Measurements from ENCODE around the gene TAF11L5. TPM values are rescaled to one million over a fixed set of nuclear protein-coding genes. Genes with fewer than 3 reads are reported as not detected.
"Not testable (repeated sequence)": the region's sequence is repeated elsewhere in the genome, so short reads cannot be mapped to it uniquely, and the experiment has no call there.

TAF11L5 gene
- total RNA-seq, result not detected
- total RNA-seq (2013), result not detected

- H3K27me3 ChIP-seq (ENCODE audit: control insufficient read depth, insufficient read depth, low read length); H3K4me1 ChIP-seq (ENCODE audit: control insufficient read depth, insufficient read depth, low read length); H3K27me3 Mint-ChIP-seq (ENCODE audit: low read depth in 2 of 2); H3K4me3 ChIP-seq (ENCODE audit: low read length); H3K36me3 Mint-ChIP-seq; ATAC-seq; H3K4me1 Mint-ChIP-seq; H3K4me3 Mint-ChIP-seq; H3K27ac ChIP-seq (ENCODE audit: low read length); H3K27ac Mint-ChIP-seq; H3K9me3 Mint-ChIP-seq; H3K36me3 ChIP-seq (ENCODE audit: control insufficient read depth, insufficient read depth, low read length); H3K9me3 ChIP-seq (ENCODE audit: control insufficient read depth, insufficient read depth, low read length); DNase-seq; intact Hi-C loops (cut with micrococcal nuclease): not testable (repeated sequence)
- WGBS (ENCODE audit: insufficient coverage), result no CpG with 5 or more reads among the region's 15 CpGs
Observed at GRCh38 chr5:17524935-17525334, at the start of gene TAF11L5. TSS of gene TAF11L5 (plus strand) at chr5:17525235.

DNA sequence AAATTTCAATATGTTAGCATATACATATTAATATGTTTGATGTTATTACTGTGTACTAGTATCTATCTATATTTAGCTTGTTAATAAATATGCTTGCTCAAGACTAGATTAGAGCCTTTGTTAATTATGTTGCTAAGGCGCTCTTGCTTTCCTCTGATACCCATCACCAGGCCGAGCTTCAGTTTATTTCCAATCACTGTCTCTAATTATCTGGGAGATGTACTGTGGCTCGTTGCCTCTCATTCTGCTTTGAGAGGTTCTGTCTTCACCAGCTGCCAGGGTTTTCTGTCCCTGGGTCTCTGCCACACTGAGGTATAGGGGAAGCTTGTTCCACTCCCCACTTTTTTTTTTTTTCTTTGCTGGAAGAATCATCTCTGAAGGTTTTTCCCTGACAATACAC is 48.0 kb upstream of the TAF11L5 start:
- Mint-ChIP-seq H3K27ac (no peak overlapping the region), H3K4me3 (no peak overlapping the region), H3K9me3 (peaks cover 12 to 13% of the 10 kb centered on the region in 2 donors), H3K27me3 (ENCODE audit: low read depth in 2 of 2) (no peaks in the 10 kb centered on the region), H3K4me1 (no peaks in the 10 kb centered on the region), H3K36me3 (peaks cover 6% of the 10 kb centered on the region)
- Histone ChIP-seq H3K4me3 (ENCODE audit: low read length) (no peak overlapping the region), H3K4me1 (ENCODE audit: control insufficient read depth, insufficient read depth, low read length) (no peaks in the 10 kb centered on the region), H3K9me3 (ENCODE audit: control insufficient read depth, insufficient read depth, low read length) (no peaks in the 10 kb centered on the region), H3K27me3 (ENCODE audit: control insufficient read depth, insufficient read depth, low read length) (no peaks in the 10 kb centered on the region), H3K27ac (ENCODE audit: low read length) (no peak overlapping the region), H3K36me3 (ENCODE audit: control insufficient read depth, insufficient read depth, low read length) (no peaks in the 10 kb centered on the region)
- WGBS (ENCODE audit: insufficient coverage), result 100% methylated on average over 3 of the region's 3 CpGs
- no peak for DNase-seq
- intact Hi-C loops (cut with micrococcal nuclease), result no loop called here
- ATAC-seq, result no peak
- TF ChIP-seq, protein P1, sequence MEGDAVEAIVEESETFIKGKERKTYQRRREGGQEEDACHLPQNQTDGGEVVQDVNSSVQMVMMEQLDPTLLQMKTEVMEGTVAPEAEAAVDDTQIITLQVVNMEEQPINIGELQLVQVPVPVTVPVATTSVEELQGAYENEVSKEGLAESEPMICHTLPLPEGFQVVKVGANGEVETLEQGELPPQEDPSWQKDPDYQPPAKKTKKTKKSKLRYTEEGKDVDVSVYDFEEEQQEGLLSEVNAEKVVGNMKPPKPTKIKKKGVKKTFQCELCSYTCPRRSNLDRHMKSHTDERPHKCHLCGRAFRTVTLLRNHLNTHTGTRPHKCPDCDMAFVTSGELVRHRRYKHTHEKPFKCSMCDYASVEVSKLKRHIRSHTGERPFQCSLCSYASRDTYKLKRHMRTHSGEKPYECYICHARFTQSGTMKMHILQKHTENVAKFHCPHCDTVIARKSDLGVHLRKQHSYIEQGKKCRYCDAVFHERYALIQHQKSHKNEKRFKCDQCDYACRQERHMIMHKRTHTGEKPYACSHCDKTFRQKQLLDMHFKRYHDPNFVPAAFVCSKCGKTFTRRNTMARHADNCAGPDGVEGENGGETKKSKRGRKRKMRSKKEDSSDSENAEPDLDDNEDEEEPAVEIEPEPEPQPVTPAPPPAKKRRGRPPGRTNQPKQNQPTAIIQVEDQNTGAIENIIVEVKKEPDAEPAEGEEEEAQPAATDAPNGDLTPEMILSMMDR (IDR thresholded peaks at IDR 0.05), result no peak

- intact Hi-C loops (cut with micrococcal nuclease), result no loop called here
- no peaks in the 10 kb centered on the region for H3K4me1 ChIP-seq (ENCODE audit: control insufficient read depth, insufficient read depth, low read length)
- no peak overlapping the region for H3K27ac ChIP-seq (ENCODE audit: low read length)
- H3K27ac Mint-ChIP-seq, result no peak overlapping the region
- no peaks in the 10 kb centered on the region for H3K27me3 Mint-ChIP-seq (ENCODE audit: low read depth in 2 of 2)
- H3K36me3 ChIP-seq (ENCODE audit: control insufficient read depth, insufficient read depth, low read length), result no peaks in the 10 kb centered on the region
- no peak for ATAC-seq
- DNase-seq, result no peak
- 86% methylated on average over 6 of the region's 7 CpGs for WGBS (ENCODE audit: insufficient coverage)
- H3K9me3 ChIP-seq (ENCODE audit: control insufficient read depth, insufficient read depth, low read length), result no peaks in the 10 kb centered on the region
- no peak overlapping the region for H3K4me3 ChIP-seq (ENCODE audit: low read length)
- peaks cover 10% of the 10 kb centered on the region in 2 donors for H3K9me3 Mint-ChIP-seq
- no peaks in the 10 kb centered on the region for H3K27me3 ChIP-seq (ENCODE audit: control insufficient read depth, insufficient read depth, low read length)
- H3K4me3 Mint-ChIP-seq, result no peak overlapping the region
- peaks cover 6% of the 10 kb centered on the region for H3K36me3 Mint-ChIP-seq
- TF ChIP-seq, protein P1 (IDR thresholded peaks at IDR 0.05), result no peak
- H3K4me1 Mint-ChIP-seq, result no peaks in the 10 kb centered on the region
Observed at GRCh38 chr5:17477573-17478265, 47.3 kb upstream of the TAF11L5 start.

GRCh38 chr5:17481378-17481777 is 43.7 kb upstream of the TAF11L5 start:
- H3K27me3 ChIP-seq (ENCODE audit: control insufficient read depth, insufficient read depth, low read length), result no peaks in the 10 kb centered on the region
- no peaks in the 10 kb centered on the region for H3K4me1 ChIP-seq (ENCODE audit: control insufficient read depth, insufficient read depth, low read length)
- Mint-ChIP-seq H3K27ac (no peak overlapping the region), H3K36me3 (peaks cover 6% of the 10 kb centered on the region), H3K27me3 (ENCODE audit: low read depth in 2 of 2) (no peaks in the 10 kb centered on the region), H3K9me3 (peaks cover 5 to 10% of the 10 kb centered on the region in 2 donors), H3K4me3 (no peak overlapping the region), H3K4me1 (no peaks in the 10 kb centered on the region)
- no peak overlapping the region for H3K4me3 ChIP-seq (ENCODE audit: low read length)
- no peaks in the 10 kb centered on the region for H3K9me3 ChIP-seq (ENCODE audit: control insufficient read depth, insufficient read depth, low read length)
- 78% methylated on average over 3 of the region's 4 CpGs for WGBS (ENCODE audit: insufficient coverage)
- ATAC-seq (no peak), DNase-seq (no peak)
- TF ChIP-seq, protein P1 (IDR thresholded peaks at IDR 0.05), result no peak
- no peaks in the 10 kb centered on the region for H3K36me3 ChIP-seq (ENCODE audit: control insufficient read depth, insufficient read depth, low read length)
- intact Hi-C loops (cut with micrococcal nuclease), result no loop called here
- no peak overlapping the region for H3K27ac ChIP-seq (ENCODE audit: low read length)
